ENCODE results near the gene CDYL.

CDYL gene

GRCh38 chr6:4773181-4773580 lies 3.0 kb upstream of the CDYL start:
- TF ChIP-seq CREB1 (IDR thresholded peaks at IDR 0.05; ENCODE audit: low read depth) (no peak), USF1 (IDR thresholded peaks at IDR 0.05) (no peak), TEAD4 (IDR thresholded peaks at IDR 0.05) (no peak), RAD21 (IDR thresholded peaks at IDR 0.05; ENCODE audit: low read depth) (no peak), MAX (IDR thresholded peaks at IDR 0.05) (no peak), ZBTB7A (IDR thresholded peaks at IDR 0.05; ENCODE audit: low read depth) (no peak), TCF12 (IDR thresholded peaks at IDR 0.05; ENCODE audit: low read depth) (no peak), REST (IDR thresholded peaks at IDR 0.05; ENCODE audit: low read depth) (no peak), EGR1 (IDR thresholded peaks at IDR 0.05) (no peak)

- TF ChIP-seq TEAD4 (IDR thresholded peaks at IDR 0.05) (no peak), RAD21 (IDR thresholded peaks at IDR 0.05; ENCODE audit: low read depth) (no peak), EGR1 (IDR thresholded peaks at IDR 0.05) (no peak), CEBPB (IDR thresholded peaks at IDR 0.05) (no peak), REST (IDR thresholded peaks at IDR 0.05; ENCODE audit: low read depth) (no peak), TAF1 (IDR thresholded peaks at IDR 0.05; ENCODE audit: low read depth) (no peak), USF1 (IDR thresholded peaks at IDR 0.05) (no peak), TCF12 (IDR thresholded peaks at IDR 0.05; ENCODE audit: low read depth) (no peak), FOXM1 (IDR thresholded peaks at IDR 0.05; ENCODE audit: borderline replicate concordance, low read depth) (no peak), MAX (IDR thresholded peaks at IDR 0.05) (no peak), NFIC (IDR thresholded peaks at IDR 0.05) (no peak), EP300 (IDR thresholded peaks at IDR 0.05; ENCODE audit: borderline replicate concordance) (no peak), CREB1 (IDR thresholded peaks at IDR 0.05; ENCODE audit: low read depth) (no peak), YY1 (IDR thresholded peaks at IDR 0.05; ENCODE audit: low read depth) (no peak), ZBTB7A (IDR thresholded peaks at IDR 0.05; ENCODE audit: low read depth) (no peak)
These were observed 1.9 kb upstream of the CDYL start for GRCh38 chr6:4774296-4774695.

GRCh38 chr6:4774715-4775493 lies 1.3 kb upstream of the CDYL start:
- TF ChIP-seq REST (IDR thresholded peaks at IDR 0.05; ENCODE audit: low read depth) (no peak), MAX (IDR thresholded peaks at IDR 0.05) (peak; percentile 18; the same call in 1 of the 2 replicates)

GRCh38 chr6:4775494-4776130 lies 592 bp upstream of the CDYL start:
- TF ChIP-seq YY1 (IDR thresholded peaks at IDR 0.05; ENCODE audit: low read depth) (no peak), RAD21 (IDR thresholded peaks at IDR 0.05; ENCODE audit: low read depth) (0 out of 2 replicates have a peak, but pooled peaks have one; percentile 15), MAX (IDR thresholded peaks at IDR 0.05) (peak; percentile 56)

Data from Ishikawa (cell line).